Activated CD4-positive, alpha-beta T cell treated with anti-CD3 and anti-CD28 coated beads, Interleukin-2, amount 50 U/mL, for 4 hours (primary cell): Measurements from ENCODE around the gene SLAMF6.
A peak's percentile ranks its signal among the peaks of the same experiment; 100 is the strongest.
"Not testable (repeated sequence)": the region's sequence is repeated elsewhere in the genome, so short reads cannot be mapped to it uniquely, and the experiment has no call there.

ENCODE experiments used
- DNase-seq, 2 experiments: peaks; one replicate each; pipeline ENCODE4 v3.0.0-alpha.2; 2020

SLAMF6 gene

GRCh38 chr1:160522622-160523345 is at the start of gene SLAMF6:
Gene SLAMF6 (minus strand): TSS chr1:160523255. CDS start chr1:160523192, 63 bp downstream.
- DNase-seq: peak; percentile 23 to 44

DNA sequence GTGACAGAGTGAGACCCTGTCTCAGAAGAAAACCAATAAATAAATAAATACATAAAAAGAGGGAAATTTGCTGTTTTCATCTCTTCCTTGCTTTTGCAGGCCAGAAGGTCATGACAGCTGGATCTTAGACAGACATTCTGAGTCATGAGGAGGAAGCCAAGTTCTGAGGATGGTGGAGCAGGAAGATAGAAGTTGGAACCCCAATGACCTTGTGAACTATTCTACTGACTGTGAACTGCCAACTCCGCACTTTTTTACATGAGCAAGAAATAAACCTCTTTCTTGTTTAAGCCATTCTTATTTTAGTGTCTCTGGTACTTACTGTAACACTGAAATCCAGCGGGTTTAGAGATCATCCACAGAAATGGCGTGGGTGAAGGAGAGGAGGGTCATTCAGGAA is 47.8 kb upstream of the SLAMF6 start:
- DNase-seq: no peak

DNA sequence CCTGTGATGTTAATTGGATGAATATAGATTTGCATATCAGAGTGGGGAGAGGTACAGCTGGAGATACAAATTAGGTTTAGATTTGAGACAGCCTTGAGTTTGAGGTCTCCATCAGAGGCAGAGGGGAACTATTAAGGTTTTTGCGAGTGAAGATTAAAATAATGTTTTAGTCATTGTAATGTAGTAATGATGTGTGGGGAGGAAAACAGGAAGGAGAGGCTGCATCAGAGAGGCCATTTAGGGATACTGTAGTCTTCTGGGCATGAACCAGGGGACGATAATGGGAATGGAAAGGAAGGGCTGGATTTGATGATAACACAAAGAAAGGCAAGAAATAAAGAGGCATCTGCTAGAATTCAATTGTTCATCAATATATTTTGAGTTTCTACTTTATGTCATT is 46.8 kb upstream of the SLAMF6 start:
- no peak for DNase-seq

DNA sequence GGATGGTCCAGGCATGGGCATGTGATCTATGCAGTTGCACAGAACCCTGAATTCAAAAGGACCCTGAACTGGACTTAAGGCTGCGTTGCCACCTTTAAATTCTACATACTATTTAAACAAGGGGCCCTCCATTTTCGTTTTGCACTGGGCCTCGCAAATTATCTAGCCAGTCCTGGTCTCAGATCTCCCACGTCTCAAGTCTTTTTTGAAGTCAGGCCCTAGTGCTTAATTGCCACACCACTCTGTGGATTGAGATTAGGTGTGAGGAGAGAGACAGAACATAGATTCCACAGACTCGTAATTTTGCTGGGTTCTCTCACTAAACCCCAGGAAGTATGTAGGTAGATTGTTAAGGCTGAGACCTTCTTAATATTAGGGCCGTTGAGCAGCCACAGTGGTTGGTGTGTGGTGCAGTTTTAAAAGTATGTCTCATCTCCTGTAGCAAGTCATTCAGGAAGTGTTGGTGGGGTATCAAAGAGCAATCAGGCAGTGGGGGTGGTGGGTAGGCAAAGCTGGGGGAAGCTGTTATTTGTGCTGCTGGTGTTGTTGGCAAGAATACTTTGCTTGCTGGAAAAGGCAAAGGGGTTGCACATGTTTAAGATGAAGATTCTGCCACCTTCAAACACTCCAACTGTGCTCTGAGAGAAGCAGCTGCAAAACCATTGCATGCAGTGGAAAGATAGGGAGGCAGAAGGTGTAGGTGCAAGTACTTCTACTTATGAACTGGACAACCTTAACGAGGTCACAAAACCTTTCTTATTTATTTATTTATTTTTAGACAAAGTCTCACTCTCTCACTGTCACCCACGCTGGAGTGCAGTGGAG is 45.0 kb upstream of the SLAMF6 start:
- DNase-seq: peak; percentile 66 to 73

GRCh38 chr1:160567341-160567740 is 44.3 kb upstream of the SLAMF6 start:
- no peak for DNase-seq

DNA sequence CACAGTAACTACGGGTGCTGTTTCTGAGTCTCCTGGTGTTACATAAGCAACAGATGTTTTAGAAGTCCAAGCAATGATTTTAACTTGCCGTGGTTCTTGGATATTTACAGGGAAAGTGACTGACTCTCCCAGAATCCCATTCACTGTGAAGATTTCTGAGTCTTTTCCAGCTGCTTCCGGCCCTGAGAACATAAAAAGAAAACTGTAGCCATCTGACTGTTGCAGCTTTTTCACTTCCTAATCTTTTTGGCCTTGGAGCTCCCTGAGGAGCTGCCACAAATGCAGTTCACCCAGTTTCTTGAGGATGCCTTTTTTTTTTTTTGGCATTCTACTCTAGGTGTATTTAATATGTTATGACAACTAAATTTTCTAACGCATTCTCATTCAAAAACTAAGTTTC is 42.5 kb upstream of the SLAMF6 start:
- DNase-seq: no peak

DNA sequence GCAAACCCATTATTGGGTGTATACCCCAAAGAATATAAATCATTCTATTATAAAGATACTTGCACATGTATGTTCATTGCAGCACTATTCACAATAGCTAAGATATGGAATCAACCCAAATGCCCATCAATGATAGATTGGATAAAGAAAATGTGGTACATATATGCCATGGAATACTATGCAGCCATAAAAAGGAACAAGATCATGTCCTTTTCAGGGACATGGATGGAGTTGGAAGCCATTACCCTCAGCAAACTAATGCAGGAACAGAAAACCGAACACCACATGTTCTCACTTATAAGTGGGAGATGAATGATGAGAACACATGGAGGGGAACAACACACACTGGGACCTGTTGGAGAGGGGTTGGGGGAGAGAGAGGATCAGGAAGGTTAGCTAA is 40.2 kb upstream of the SLAMF6 start:
- DNase-seq: not testable (repeated sequence)

GRCh38 chr1:160562745-160563144 is 39.7 kb upstream of the SLAMF6 start:
- DNase-seq: not testable (repeated sequence)

DNA sequence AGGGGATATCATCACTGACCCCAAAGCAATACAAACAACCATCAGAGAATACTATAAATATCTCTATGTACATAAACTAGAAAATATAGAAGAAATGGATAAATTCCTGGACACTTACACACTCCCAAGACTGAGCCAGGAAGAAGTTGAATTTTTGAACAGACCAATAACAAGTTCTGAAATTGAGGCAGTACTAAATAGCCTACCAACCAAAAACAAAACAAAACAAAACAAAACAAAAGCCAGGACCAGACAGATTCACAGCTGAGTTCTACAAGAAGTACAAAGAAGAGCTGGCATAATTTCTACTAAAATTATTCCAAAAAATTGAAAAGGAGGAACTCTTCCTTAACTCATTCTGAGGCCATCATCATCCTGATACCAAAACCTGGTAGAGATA is 37.8 kb upstream of the SLAMF6 start:
- no peak for DNase-seq

DNA sequence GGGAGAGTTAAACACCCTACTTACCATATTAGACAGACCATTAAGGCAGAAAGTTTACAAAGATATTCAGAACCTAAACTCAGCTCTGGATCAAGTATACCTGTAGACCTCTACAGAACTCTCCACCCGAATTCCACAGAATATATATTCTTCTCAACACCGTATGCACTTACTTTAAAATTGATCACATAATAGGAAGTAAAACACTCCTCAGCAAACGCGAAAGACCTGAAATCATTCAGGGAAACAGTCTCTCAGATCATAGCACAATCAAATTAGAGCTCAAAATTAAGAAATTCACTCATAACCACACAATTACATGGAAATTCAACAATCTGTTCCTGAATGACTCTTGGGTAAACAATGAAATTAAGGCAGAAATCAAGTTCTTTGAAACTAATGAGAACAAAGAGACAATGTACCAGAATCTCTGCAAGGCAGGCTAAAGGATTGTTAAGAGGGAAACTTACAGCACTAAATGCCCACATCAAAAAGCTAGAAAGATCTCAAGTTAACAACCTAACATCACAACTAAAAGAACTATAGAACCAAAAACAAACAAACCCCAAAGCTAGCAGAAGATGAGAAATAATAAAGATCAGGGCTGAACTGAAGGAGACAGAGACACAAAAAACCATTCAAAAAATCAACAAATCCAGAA is 37.1 kb upstream of the SLAMF6 start:
- DNase-seq: no peak

- DNase-seq: not testable (repeated sequence)
Observed at GRCh38 chr1:160559437-160559836, 36.4 kb upstream of the SLAMF6 start.

DNA sequence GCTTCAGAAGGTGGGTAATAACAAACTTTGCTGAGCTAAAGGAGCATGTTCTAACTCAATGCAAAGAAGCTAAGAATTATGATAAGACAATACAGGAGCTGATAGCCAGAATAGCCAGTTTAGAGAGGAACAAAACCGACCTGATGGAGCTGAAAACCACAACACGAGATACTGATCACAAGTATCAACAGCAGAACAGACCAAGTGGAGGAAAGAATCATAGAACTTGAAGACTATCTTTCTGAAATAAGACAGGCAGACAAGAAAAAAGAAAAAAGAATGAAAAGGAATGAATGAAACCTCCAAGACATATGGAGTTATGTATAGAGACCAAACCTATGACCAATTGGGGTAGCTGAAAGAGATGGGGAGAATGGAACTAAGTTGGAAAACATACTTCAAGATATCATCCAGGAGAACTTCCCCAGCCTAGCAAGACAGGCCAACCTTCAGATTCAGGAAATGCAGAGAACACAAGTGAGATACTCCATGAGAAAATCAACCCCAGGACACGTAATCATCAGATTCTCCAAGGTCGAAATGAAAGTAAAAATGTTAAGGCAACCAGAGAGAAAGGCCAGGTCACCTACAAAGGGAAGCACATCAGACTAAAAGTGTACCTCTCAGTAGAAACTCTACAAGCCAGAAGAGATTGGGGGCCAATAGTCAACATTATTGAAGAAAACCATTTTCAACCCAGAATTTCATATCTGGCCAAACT is 35.8 kb upstream of the SLAMF6 start:
- DNase-seq: no peak

- no peak for DNase-seq
Observed at GRCh38 chr1:160553778-160554177, 30.7 kb upstream of the SLAMF6 start.

DNA sequence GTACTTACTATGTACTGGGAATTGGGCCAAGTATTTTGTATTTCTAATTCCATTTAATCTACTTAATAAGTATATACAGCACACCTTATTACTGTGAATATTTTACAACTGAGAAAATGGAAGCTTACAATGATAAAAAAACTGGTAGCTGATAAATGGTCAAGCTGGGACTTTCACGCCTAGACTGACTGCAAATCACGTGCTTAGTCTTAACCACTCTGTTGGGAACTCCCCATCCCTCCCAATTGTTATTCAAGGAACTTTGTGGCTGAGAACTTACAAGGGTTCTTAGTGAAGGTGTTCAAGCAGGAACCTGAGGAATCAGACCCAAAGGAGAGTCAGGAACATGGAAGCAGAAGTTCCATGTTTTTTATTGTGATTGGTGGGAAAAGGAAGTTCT is 29.4 kb upstream of the SLAMF6 start:
- no peak for DNase-seq

DNA sequence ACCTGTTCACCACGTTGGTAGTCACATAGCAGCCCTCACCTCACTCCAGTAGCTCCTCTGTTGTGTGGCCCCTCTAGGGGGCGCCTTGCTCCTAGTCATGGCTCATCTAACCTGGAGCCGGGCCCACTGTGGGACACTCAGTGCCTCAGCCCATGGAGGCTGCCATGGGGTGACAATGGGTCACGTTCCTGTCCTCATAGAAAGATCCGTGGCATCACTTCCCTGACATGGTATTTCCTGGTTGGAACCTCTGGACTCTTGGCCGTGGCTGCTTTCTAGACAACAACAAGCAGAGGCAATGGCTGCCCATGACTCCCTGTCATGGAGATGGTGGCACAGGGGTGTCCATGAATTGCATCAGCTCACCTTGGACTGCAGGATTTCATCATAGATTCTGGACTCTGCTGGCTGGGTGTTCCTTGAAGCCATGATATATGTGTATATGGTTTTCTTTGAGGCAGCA is 27.5 kb upstream of the SLAMF6 start:
- DNase-seq: peak; percentile 56 to 59

- DNase-seq: no peak
Observed at GRCh38 chr1:160549665-160550006, 26.6 kb upstream of the SLAMF6 start.

DNA sequence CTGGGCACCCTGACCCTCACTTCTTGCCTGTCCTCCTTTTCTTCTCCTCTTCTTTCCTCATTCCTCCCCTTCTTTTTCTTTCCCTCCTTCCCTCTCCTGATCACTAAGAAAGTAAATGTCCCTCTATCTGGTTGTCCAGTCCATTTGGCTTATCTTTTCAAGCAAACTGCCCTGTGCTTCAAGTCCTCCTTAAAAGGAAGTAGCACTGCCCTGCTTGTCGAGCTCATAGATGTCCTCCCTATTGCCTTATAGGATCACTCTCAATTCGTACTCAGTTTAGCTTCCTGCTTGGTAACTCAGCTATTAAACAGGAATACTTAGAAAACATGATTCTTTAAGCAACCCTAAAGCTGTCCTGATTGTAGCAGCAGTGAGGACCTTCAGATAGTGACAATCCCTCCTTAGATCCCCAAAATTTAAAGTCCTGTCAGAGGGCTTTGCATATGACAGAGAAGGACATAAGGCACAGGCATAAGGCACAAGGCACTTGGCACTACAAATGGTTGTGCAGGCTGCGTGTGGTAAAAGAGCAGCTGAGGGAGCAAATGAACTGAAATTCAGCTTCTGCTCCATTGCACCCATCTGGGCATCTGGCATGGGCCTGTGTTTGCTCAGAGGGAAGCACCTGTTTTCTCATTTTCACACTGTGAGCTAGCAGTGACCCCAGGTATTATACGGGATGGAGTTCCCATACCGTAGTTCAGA is 26.1 kb upstream of the SLAMF6 start:
- DNase-seq: no peak

- no peak for DNase-seq
Observed at GRCh38 chr1:160548183-160548582, 25.1 kb upstream of the SLAMF6 start.

- DNase-seq: no peak
Observed at GRCh38 chr1:160547422-160547821, 24.4 kb upstream of the SLAMF6 start.

GRCh38 chr1:160546942-160547341 is 23.9 kb upstream of the SLAMF6 start:
- no peak for DNase-seq

DNA sequence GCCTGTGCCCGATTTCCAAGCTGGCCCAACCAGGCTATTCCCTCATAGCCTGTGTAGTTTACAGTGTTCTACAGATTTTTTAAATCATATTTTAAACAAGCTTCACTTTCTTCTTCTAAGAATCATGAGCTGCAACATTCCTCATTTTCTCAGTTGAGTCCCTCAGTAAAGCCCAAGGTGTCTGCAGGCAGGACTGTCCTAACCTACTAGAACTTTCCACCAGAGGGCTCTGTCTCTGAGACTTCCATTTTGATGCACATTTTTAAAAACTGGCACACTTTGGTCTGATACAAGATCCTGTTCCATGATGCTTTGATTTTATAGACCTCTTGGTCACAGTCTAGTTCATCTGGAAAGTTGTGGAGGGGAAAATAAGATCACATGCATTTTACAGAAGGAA is 21.6 kb upstream of the SLAMF6 start:
- DNase-seq: no peak

DNA sequence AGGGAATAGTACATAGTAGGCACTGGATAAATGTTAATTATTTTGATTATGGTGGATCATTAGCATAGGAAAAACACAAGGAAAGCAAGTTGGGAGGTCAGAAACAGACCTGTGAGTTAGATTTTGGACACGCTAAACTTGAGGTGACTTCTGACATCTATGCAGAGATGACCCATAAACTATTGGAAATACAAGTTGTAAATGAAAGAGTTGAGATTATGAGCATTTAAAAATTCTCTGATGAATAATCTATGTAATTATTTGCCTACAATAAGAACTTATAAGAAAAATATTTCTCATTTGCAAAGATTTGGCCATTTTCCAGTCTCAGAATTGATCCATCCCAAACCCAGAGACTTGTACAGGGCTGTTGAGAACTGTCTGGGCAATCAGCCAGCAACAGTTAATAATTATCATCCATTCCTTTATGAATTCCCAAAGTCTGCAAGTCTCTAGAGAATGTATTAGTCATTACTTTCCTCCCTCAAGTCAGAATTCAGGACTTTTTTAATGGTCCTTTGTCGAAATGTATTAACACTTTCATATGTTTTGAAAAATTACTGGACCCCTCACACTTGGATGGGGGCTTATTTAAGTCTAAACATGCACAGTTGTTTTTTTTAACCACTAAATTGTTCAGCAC is 19.4 kb upstream of the SLAMF6 start:
- no peak for DNase-seq
